HepG2 (cell line): Measurements from ENCODE around the gene MST1. TPM values are rescaled to one million over a fixed set of nuclear protein-coding genes. Genes with fewer than 3 reads are reported as not detected.

Experiments
- CENPT ChIP-seq: sonication (generic); formaldehyde crosslinking; IDR thresholded peaks from 2 replicates; pipeline ENCODE4 v1.8.0; 2022; ENCODE audit warnings: low read depth, mild to moderate bottlenecking, moderate library complexity, missing genetic modification reagents
- FOXJ3 ChIP-seq: sonication (generic); formaldehyde crosslinking; IDR thresholded peaks from 2 replicates; pipeline ENCODE4 v1.4.0; 2020; ENCODE audit warnings: missing genetic modification reagents, mild to moderate bottlenecking, borderline replicate concordance
- HIC2 ChIP-seq: sonication (generic); formaldehyde crosslinking; IDR thresholded peaks from 2 replicates; pipeline ENCODE4 v1.9.0; 2022; ENCODE audit warnings: low read depth, missing genetic modification reagents
- HNF4A ChIP-seq: sonication (generic); formaldehyde crosslinking; IDR thresholded peaks from 2 replicates; pipeline ENCODE4 v1.4.0; 2020; ENCODE audit warnings: missing genetic modification reagents
- HOXA5 ChIP-seq: sonication (generic); formaldehyde crosslinking; IDR thresholded peaks from 2 replicates; pipeline ENCODE4 v1.4.0; 2020; ENCODE audit warnings: missing genetic modification reagents
- KMT2B ChIP-seq: IDR thresholded peaks from 2 replicates; pipeline ENCODE4 v1.6.1; 2016; ENCODE audit warnings: missing genetic modification reagents, missing compliant biosample characterization
- MEF2D ChIP-seq: sonication (generic); formaldehyde crosslinking; IDR thresholded peaks from 2 replicates; pipeline ENCODE4 v1.5.1; 2020; ENCODE audit warnings: mild to moderate bottlenecking, missing genetic modification reagents
- PRDM15 ChIP-seq: sonication (generic); formaldehyde crosslinking; IDR thresholded peaks from 2 replicates; pipeline ENCODE4 v1.4.0; 2020; ENCODE audit warnings: missing genetic modification reagents
- SOX5 ChIP-seq: IDR thresholded peaks from 2 replicates; pipeline ENCODE4 v1.6.1; 2016; ENCODE audit warnings: borderline replicate concordance
- TBX2 ChIP-seq: sonication (generic); formaldehyde crosslinking; IDR thresholded peaks from 2 replicates; pipeline ENCODE4 v1.5.0; 2020; ENCODE audit warnings: missing genetic modification reagents, mild to moderate bottlenecking, borderline replicate concordance
- ZNF20 ChIP-seq: sonication (generic); formaldehyde crosslinking; IDR thresholded peaks from 2 replicates; pipeline ENCODE4 v1.4.0; 2020; ENCODE audit warnings: mild to moderate bottlenecking, moderate library complexity, missing genetic modification reagents
- ZSCAN22 ChIP-seq: sonication (generic); formaldehyde crosslinking; IDR thresholded peaks from 2 replicates; pipeline ENCODE4 v1.4.0; 2020; ENCODE audit warnings: mild to moderate bottlenecking, missing genetic modification reagents
- polyA plus RNA-seq, 8 experiments: library from polyadenylated mRNA; depleted of rRNA in 3 of 8; stranded (reverse) in 7 of 8; unstranded in 1 of 8; fragments of >200 nt; fragmentation: Illumina TruSeq in 4 of 8; extraction: Trizol in 4 of 8; gene quantifications; 2 replicates each; pipeline versions ENCODE4 v1.2.1 to v1.2.3, GENCODE V29; 2011 to 2016; ENCODE audit warnings: low read depth in 4 of 8, missing spikeins in 1 of 8, mixed read lengths in 1 of 8; ENCODE audit not compliant: insufficient read depth in 1 of 8
- total RNA-seq, 5 experiments: library from RNA; depleted of rRNA; stranded (reverse); fragments of >200 nt; fragmentation: Illumina TruSeq; extraction: Trizol; gene quantifications; 2 replicates each; pipeline ENCODE4 v1.2.3, GENCODE V29; 2016; ENCODE audit warnings: low read depth in 1 of 5
- TF ChIP-seq, protein P1 (sequence below): sonication (generic); formaldehyde crosslinking; IDR thresholded peaks from 2 replicates; pipeline ENCODE4 v1.4.0; 2020; ENCODE audit warnings: missing genetic modification reagents, borderline replicate concordance
- TF ChIP-seq, protein P2 (sequence below): sonication (generic); formaldehyde crosslinking; IDR thresholded peaks from 2 replicates; pipeline ENCODE4 v1.9.0; 2021; ENCODE audit warnings: missing genetic modification reagents, mild to moderate bottlenecking, borderline replicate concordance
- TF ChIP-seq, protein P3 (sequence below): sonication (generic); formaldehyde crosslinking; IDR thresholded peaks from 2 replicates; pipeline ENCODE4 v1.5.0; 2020; ENCODE audit warnings: mild to moderate bottlenecking, missing genetic modification reagents

MST1 gene
- total and polyA plus RNA-seq, 2 of the 13 experiments (the other 11 are each of a cell fraction or from before 2014, with no cell fraction given): 189 to 452 TPM

DNA sequence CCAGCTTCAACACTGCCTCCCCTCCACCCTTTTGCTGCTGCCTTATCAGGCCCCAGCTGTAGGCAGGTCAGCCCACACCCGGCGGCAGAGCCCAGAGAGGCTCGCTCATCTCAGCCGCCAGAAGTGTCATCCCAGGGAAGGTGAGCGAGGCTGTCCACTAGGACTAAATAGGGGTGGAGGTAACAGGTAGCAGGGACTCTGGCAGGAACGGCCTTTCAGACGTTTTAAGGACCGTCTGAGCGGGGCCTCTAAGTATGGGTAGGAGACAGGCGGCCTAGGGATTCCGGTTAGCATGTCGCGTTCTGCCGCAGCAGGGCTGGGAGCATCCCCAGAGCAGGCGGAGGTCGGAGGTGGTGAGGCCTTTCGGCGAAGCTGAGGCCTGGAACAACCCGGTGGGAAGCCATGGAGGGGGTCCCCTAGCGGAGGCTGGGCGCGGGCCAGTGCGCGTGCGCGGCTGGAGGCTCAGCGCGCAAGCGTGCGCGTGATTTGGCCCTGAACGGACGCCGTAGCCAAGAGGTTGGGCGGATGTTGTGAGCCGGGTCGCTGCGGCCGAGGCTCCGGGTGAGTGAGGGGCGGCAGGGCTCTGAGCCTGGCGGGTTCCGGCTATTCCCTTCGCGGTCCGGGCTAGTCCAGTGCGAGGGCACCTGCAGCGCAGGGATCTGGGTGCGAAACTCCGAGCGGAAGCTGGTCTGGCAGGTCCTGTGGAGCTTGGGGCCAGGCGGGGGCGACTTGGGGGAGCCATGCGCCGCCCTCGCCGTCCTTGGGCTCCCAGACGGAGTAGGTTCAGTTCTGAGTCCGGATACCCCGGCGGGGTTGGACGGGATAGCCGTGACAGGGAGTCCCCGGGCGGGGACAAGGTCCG is at the start of gene MST1, which contains the start of gene RNF123 (continued):
- TF ChIP-seq HIC2 (no peak), ZSCAN22 (no peak), SOX5 (CRISPR knock-in tag) (peak; percentile 36; the same call in 1 of the 2 replicates), MEF2D (CRISPR knock-in tag) (no peak; the same call in 1 of the 2 replicates), ZNF20 (CRISPR knock-in tag) (no peak), PRDM15 (CRISPR knock-in tag) (0 out of 2 replicates have a peak, but pooled peaks have one; percentile 31), FOXJ3 (0 out of 2 replicates have a peak, but pooled peaks have one; percentile 40), CENPT (no peak), HNF4A (CRISPR knock-in tag) (no peak), KMT2B (peak; percentile 89), HOXA5 (CRISPR knock-in tag) (peak; percentile 28; the same call in 1 of the 2 replicates), TBX2 (CRISPR knock-in tag) (peak; percentile 73)
- TF ChIP-seq, protein P1, sequence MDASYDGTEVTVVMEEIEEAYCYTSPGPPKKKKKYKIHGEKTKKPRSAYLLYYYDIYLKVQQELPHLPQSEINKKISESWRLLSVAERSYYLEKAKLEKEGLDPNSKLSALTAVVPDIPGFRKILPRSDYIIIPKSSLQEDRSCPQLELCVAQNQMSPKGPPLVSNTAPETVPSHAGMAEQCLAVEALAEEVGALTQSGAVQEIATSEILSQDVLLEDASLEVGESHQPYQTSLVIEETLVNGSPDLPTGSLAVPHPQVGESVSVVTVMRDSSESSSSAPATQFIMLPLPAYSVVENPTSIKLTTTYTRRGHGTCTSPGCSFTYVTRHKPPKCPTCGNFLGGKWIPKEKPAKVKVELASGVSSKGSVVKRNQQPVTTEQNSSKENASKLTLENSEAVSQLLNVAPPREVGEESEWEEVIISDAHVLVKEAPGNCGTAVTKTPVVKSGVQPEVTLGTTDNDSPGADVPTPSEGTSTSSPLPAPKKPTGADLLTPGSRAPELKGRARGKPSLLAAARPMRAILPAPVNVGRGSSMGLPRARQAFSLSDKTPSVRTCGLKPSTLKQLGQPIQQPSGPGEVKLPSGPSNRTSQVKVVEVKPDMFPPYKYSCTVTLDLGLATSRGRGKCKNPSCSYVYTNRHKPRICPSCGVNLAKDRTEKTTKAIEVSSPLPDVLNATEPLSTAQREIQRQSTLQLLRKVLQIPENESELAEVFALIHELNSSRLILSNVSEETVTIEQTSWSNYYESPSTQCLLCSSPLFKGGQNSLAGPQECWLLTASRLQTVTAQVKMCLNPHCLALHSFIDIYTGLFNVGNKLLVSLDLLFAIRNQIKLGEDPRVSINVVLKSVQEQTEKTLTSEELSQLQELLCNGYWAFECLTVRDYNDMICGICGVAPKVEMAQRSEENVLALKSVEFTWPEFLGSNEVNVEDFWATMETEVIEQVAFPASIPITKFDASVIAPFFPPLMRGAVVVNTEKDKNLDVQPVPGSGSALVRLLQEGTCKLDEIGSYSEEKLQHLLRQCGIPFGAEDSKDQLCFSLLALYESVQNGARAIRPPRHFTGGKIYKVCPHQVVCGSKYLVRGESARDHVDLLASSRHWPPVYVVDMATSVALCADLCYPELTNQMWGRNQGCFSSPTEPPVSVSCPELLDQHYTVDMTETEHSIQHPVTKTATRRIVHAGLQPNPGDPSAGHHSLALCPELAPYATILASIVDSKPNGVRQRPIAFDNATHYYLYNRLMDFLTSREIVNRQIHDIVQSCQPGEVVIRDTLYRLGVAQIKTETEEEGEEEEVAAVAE: no peak
- TF ChIP-seq, protein P2, sequence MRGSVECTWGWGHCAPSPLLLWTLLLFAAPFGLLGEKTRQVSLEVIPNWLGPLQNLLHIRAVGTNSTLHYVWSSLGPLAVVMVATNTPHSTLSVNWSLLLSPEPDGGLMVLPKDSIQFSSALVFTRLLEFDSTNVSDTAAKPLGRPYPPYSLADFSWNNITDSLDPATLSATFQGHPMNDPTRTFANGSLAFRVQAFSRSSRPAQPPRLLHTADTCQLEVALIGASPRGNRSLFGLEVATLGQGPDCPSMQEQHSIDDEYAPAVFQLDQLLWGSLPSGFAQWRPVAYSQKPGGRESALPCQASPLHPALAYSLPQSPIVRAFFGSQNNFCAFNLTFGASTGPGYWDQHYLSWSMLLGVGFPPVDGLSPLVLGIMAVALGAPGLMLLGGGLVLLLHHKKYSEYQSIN (CRISPR knock-in tag): no peak
- TF ChIP-seq, protein P3, sequence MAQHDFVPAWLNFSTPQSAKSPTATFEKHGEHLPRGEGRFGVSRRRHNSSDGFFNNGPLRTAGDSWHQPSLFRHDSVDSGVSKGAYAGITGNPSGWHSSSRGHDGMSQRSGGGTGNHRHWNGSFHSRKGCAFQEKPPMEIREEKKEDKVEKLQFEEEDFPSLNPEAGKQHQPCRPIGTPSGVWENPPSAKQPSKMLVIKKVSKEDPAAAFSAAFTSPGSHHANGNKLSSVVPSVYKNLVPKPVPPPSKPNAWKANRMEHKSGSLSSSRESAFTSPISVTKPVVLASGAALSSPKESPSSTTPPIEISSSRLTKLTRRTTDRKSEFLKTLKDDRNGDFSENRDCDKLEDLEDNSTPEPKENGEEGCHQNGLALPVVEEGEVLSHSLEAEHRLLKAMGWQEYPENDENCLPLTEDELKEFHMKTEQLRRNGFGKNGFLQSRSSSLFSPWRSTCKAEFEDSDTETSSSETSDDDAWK (CRISPR knock-in tag): no peak
